GM19025 (cell line): ENCODE results near the gene EGFL7.

Source experiments
- ATAC-seq: cut with Tn5 transposase; IDR thresholded peaks from one replicate; pipeline ENCODE4 v1.9.1; 2021; ENCODE audit warnings: mild to moderate bottlenecking, low read depth, moderate library complexity; ENCODE audit not compliant: unreplicated experiment

The EGFL7 gene

DNA sequence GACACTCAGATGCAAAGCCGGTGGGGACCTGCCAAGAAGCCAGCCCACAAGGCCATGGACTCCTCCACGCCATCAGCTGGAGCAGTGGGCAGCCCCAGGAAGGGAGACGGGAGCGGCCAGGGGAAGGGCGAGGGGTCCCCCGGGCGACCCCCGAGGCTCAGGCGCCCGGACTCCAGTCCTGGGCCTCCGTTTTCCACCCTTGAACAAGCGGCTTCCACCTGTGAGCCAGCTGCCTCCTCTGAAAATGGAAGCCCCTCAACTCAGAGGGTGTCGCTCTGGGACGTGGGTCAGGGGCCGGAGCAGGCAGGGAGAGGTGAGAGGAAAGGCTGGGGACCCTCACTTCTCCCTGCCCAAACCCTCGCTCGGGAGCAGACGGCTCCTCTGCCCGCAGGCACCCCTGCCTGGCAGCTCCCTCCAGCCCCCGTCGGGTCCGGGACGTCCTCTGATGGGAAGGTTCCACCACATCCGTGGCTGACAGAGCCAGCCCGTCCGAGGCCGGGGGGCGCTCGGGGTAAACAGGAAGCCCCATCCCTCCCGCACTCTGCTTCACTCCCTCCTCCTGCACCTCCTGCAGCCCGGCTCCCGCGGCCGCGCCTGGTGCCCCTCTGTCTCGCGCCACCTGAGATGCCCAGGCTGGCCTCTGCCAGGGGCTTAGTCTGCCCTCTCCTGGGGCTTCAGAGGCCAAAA is 3.7 kb upstream of the EGFL7 start:
- ATAC-seq, result no peak

DNA sequence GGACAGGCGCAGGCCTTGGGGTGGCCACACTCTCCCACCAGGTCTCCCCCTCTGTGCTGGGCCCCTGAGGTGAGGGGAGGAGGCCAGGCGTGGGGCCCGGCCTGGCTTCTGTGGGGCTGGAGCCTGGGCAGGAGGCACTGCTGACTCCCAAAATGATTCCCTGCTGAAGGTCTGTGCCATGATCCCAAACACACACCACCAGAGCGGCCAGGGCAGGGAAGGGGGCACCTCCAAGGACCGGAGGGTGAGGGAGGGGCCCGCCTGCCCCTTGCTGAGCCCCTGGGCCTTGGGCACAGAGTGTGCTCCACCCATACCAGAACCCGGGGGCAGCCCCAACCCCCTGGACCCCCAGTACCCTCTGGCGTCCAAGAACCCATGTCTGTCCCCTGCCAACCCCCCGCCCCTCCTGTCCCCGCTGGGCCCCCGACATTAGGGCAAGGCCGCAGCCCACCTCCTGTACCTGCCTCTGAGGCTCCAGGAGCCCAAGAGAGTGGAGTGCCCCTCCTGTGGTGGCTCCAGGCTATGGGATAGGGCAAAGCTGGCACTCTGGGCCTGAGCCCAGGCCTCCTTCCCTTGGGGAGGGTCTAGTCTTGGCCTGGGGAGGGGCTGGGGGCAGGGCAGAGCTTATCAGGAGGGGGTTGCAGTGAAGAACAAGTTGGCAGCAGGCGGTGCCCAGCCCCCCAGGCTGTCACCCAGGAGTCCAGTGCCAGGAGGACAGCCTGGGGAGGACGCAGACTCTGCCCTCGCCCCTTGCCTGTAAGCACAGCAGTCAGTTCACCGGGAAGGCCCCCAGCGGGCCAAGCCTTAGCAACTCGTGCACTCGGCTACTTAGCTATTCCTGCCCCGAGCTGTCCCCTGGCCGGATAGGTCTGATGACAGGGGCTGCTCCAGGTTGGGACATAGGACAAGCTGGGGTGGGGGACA is 2.6 kb upstream of the EGFL7 start:
- ATAC-seq, result no peak

DNA sequence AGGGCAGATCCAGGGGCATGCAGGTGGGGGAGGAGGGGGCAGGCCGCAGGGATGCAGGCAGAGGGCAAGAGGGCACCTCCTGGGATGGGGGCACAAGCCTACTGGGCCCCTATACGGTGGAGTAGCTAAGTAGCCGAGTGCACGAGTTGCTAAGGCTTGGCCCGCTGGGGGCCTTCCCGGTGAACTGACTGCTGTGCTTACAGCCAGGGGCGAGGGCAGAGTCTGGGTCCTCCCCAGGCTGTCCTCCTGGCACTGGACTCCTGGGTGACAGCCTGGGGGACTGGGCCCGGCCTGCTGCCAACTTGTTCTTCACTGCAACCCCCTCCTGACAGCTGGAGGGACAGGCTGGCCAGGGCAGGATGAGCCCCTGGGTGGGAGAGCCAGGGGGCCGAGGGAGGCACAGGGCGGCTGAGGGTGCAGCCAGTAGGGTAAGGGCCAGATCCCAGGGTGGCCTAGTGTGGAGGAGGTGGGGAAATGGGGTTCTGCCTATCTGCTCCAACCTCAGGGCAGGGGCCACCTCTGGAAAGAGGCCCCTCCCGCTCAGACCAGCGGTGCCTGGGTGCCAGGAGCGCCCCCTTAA is 1.7 kb upstream of the EGFL7 start:
- ATAC-seq, result no peak

DNA sequence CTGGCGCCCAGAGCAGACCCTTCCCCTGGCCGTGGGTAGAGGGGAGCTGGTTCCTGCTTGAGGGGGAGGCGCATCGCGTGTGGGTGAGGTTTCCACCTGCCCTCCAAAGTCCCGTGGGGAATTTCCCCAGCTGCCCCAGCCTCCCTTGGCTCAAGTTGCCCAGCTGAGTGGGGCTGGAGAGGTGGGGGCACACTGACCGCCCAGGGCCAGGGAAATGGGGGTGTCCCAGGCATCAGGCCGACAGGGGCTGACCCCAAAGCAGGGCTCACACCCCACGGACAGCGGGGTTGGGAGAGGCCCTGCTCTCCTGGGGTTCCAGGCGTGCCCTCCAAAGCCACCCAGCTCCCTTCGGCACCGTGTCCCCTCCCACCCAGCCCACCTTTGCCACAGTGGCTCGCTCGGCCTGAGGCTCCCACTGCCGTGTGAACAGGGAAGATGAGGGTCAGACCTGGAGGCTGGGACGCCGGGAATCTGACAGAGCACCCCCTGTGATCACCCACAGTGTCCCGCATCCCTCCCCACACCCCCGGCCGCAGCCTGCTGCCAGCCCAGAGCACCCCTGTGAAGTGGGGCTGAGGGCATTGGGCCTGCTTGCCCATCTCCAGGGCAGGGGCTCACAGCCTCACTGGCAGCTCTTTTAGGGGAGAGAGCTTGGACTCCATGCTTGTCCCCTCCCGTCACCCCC is 933 bp upstream of the EGFL7 start:
- no peak for ATAC-seq

- ATAC-seq, result no peak
These were observed 425 bp upstream of the EGFL7 start for GRCh38 chr9:136662326-136662655.

GRCh38 chr9:136664000-136664915 is 1.5 kb downstream of the EGFL7 start:
- ATAC-seq, result no peak

GRCh38 chr9:136665111-136665703 is 2.5 kb downstream of the EGFL7 start:
- no peak for ATAC-seq

DNA sequence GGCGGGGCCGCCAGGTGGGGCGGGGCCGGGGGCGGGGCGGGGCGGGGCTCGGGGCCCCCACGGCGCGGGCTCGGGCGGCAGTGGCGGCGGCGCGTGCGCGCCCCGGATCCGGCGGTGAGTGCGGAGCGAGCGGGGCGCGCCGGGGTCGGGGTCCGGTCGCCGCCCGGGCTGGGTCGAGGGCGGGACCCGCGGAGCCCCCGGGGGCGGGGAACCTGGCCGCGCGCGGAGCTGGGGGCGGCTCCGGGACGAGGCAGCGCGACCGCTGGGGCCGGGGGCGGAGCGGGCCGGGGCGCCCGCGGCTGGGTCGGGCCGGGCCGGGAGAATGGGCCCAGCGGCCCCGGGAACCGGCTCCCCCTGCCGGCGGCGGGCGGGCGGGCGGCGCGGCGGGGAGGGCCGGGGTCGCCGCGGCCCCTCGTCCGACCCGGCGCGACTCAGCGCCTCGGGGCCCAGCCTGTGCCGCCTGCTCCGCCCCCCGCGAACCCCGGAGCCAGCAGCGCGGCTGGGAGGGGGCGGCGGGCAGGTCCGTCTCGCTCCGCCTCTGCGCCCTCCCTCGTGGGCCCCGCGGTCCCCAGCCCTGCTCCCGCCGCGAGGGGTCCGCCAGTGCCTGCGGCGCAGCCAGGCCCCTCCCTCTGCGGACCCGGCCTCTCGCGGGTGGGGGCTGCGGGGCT is 3.1 kb downstream of the EGFL7 start:
- no peak for ATAC-seq

GRCh38 chr9:136666372-136667213 is 3.9 kb downstream of the EGFL7 start:
- ATAC-seq, result no peak

DNA sequence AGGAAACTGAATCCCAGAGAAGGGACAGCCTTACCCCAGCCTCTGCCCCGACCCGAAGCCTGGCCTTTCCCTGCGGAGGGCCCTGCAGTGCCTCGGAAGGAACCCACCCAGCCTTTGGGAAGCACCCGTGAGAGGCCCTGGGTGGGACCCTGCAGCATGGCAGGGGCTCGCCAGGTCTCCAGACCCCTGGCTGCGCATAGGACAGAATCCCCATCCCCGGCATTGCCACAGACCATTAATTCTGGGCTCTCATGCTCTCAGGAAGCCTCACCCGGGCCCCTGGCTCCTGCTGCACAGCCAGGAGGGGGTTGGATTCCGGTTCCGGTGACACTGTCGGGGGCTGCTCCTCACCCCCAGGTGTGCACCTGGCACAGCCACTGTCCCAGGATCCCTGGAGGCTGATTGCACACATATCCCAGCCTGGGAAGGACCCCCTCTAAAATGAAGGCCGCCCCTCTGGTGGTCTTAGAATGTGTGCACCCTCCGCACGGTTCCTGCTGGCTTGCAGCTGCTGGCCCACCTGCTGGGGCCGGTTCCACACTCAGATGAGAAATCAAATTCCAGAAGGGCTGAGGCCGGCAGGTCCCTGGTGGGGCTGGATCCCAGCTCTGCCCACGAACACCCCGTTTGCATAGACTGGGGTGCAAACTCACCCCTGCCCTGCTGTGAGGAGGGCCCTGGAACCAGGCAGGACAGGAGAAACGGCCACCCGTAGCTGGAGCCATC is 4.7 kb downstream of the EGFL7 start:
- no peak for ATAC-seq

DNA sequence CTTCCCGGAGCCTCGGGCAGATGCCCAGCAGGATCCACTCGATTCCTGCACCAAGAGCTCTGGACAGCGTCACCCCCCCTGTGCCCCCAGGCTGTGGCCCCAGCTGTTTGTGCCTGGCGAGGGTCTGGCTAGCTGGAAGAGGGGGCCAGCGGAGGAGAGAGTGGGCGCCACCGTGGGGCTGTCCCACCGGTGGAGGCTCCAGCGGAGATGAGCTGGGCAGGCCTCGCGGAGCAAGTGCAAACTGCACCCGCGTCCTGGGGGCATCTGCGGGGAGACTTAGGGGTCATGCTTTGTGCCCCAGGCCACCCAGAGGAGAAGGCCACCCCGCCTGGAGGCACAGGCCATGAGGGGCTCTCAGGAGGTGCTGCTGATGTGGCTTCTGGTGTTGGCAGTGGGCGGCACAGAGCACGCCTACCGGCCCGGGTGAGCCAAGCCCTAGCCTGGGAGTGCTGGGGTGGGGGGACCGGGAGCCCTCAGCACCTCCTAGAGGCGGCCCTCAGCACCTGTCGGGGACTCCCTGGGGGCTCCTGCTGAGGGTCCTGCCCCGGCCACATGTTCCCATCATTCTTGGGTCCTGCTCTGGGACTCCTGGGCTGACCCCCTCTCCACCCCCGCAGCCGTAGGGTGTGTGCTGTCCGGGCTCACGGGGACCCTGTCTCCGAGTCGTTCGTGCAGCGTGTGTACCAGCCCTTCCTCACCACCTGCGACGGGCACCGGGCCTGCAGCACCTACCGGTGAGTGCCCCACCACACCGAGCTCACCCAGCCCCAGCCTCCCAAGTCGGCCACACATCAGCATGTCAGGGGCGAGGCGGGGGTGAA is 5.4 kb downstream of the EGFL7 start:
- ATAC-seq, result no peak

- no peak for ATAC-seq
These were observed 6.5 kb downstream of the EGFL7 start for GRCh38 chr9:136668983-136669790.

- ATAC-seq, result no peak
These were observed 7.2 kb downstream of the EGFL7 start for GRCh38 chr9:136669791-136670464.

DNA sequence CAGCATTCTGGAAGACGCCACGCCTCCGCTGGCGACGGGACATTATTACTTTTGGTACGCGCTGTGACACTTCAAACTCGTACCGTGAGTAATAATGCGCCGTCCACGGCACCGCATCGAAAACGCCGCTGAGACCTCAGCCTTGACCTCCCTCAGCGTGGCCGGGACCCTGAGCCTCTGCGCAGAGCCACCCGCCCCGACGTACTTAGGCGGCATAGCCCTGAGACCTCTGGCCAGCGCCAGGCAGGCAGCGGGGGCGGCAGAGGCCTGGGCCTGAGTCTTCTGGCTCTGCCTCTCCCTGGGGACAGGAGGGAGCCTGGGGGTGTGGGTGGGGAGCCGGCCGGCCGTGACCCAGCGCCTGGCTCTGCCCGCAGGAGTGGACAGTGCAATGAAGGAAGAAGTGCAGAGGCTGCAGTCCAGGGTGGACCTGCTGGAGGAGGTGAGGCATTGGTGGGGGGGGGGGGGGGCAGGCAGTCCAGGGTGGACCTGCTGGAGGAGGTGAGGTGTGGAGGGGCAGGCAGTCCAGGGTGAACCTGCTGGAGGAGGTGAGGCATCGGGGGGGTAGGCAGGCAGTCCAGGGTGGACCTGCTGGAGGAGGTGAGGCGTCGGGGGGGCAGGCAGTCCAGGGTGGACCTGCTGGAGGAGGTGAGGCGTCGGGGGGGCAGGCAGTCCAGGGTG is 8.0 kb downstream of the EGFL7 start:
- no peak for ATAC-seq

DNA sequence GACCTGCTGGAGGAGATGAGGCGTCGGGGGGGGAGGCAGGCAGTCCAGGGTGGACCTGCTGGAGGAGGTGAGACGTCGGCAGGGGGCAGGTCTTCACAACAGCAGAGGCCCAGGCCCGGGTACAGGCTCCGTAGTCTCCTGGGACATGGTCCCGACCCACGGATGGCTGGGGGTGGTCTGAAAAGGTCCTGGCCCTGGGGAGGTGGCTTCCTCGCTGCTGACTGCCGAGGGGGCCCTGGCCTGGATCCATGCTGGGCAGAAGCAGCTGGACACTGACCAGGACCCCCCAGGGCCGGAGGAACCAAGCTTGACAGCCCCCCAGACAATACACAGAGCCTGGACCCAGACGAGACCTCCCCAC is 8.5 kb downstream of the EGFL7 start:
- no peak for ATAC-seq
